GM23338 (cell line): ENCODE results near the gene TOX2. TPM values are rescaled to one million over a fixed set of nuclear protein-coding genes. Genes with fewer than 3 reads are reported as not detected.

Source experiments
- ATAC-seq: fragments of 200-7000 bp; cut with Tn5 transposase; 3 replicates; pipeline ENCODE4 v1.9.1; 2020
- DNase-seq: peaks from one replicate; pipeline ENCODE4 v3.0.0-alpha.2; 2015; ENCODE audit warnings: low spot score
- H2AFZ ChIP-seq: fragments of 200-600 bp; sonication (generic); 2 replicates; pipeline ENCODE4 v1.8.0; 2016; ENCODE audit warnings: antibody characterized with exemption, mild to moderate bottlenecking, moderate library complexity
- H3F3A ChIP-seq: fragments of 200-600 bp; sonication (generic); replicated peaks from 2 replicates; pipeline ENCODE4 v1.8.0; 2017; ENCODE audit warnings: antibody characterized with exemption, mixed run types, low read depth
- H3K27ac ChIP-seq: fragments of 200-600 bp; sonication (generic); 2 replicates; pipeline ENCODE4 v1.6.1; 2016; ENCODE audit warnings: low read depth
- H3K27me3 ChIP-seq: fragments of 200-600 bp; sonication (generic); 2 replicates; pipeline ENCODE4 v1.8.0; 2016; ENCODE audit warnings: mild to moderate bottlenecking, mixed run types, moderate library complexity; ENCODE audit not compliant: insufficient read depth
- H3K36me3 ChIP-seq: fragments of 200-600 bp; sonication (generic); 2 replicates; pipeline ENCODE4 v1.8.0; 2016; ENCODE audit warnings: mild to moderate bottlenecking; ENCODE audit not compliant: insufficient read depth
- H3K4me1 ChIP-seq: fragments of 200-600 bp; sonication (generic); 2 replicates; pipeline ENCODE4 v1.8.0; 2016; ENCODE audit warnings: mild to moderate bottlenecking, moderate library complexity; ENCODE audit not compliant: insufficient read depth
- H3K4me2 ChIP-seq: fragments of 200-600 bp; sonication (generic); 2 replicates; pipeline ENCODE4 v1.7.1; 2017; ENCODE audit warnings: mixed run types
- H3K4me3 ChIP-seq: fragments of 200-600 bp; sonication (generic); 2 replicates; pipeline ENCODE4 v1.6.1; 2016; ENCODE audit warnings: mixed run types
- H3K79me2 ChIP-seq: fragments of 200-600 bp; sonication (generic); replicated peaks from 2 replicates; pipeline ENCODE4 v1.8.0; 2017; ENCODE audit warnings: mild to moderate bottlenecking; ENCODE audit not compliant: insufficient read depth
- H3K9me2 ChIP-seq: fragments of 200-600 bp; sonication (generic); 2 replicates; pipeline ENCODE4 v1.8.0; 2017; ENCODE audit not compliant: insufficient read depth
- H4K20me1 ChIP-seq: fragments of 200-600 bp; sonication (generic); replicated peaks from 2 replicates; pipeline ENCODE4 v1.8.0; 2017; ENCODE audit warnings: mild to moderate bottlenecking; ENCODE audit not compliant: insufficient read depth
- H3K27ac Mint-ChIP-seq: 2 replicates; pipeline ENCODE4 v1.8.0; 2020; ENCODE audit warnings: inconsistent platforms, mild to moderate bottlenecking, moderate library complexity, mixed read lengths
- H3K27me3 Mint-ChIP-seq: 3 replicates; pipeline ENCODE4 v1.8.0; 2022; ENCODE audit warnings: low read depth, mild to moderate bottlenecking, moderate library complexity, mixed read lengths, inconsistent platforms; ENCODE audit not compliant: insufficient read depth, poor library complexity
- H3K36me3 Mint-ChIP-seq: 3 replicates; pipeline ENCODE4 v1.8.0; 2021; ENCODE audit warnings: low read depth, mild to moderate bottlenecking, inconsistent platforms, moderate library complexity, mixed read lengths
- H3K4me1 Mint-ChIP-seq: 3 replicates; pipeline ENCODE4 v1.8.0; 2020; ENCODE audit warnings: mild to moderate bottlenecking, inconsistent platforms, mixed read lengths
- H3K4me3 Mint-ChIP-seq: 3 replicates; pipeline ENCODE4 v1.8.0; 2021; ENCODE audit warnings: moderate library complexity, mild to moderate bottlenecking, inconsistent platforms, mixed read lengths
- H3K9me3 Mint-ChIP-seq: 3 replicates; pipeline ENCODE4 v1.8.0; 2020; ENCODE audit warnings: moderate library complexity, mild to moderate bottlenecking, inconsistent platforms, mixed read lengths
- CREB1 ChIP-seq: fragments of 250-450 bp; sonication (Bioruptor Pico); IDR thresholded peaks from 2 replicates; pipeline ENCODE4 v1.5.0; 2020; ENCODE audit warnings: low read depth, mild to moderate bottlenecking, moderate library complexity
- CTCF ChIP-seq, 2 experiments: fragments of 200-600 bp in 1 of 2; sonication (generic) in 1 of 2; conservative IDR thresholded peaks; 2 replicates each; pipeline versions ENCODE4 v1.5.1 to v1.6.1; 2016 to 2017; ENCODE audit warnings: antibody characterized with exemption in 2 of 2, low read depth in 2 of 2, mild to moderate bottlenecking in 2 of 2, moderate library complexity in 1 of 2
- EZH2 ChIP-seq: fragments of 200-600 bp; sonication (generic); IDR thresholded peaks from one replicate; pipeline ENCODE4 v1.8.0; 2017; ENCODE audit warnings: antibody characterized with exemption, mild to moderate bottlenecking, low read depth; ENCODE audit not compliant: unreplicated experiment
- JUNB ChIP-seq: IDR thresholded peaks from one replicate; pipeline ENCODE4 v1.6.1; 2016; ENCODE audit warnings: antibody characterized with exemption; ENCODE audit not compliant: unreplicated experiment
- POLR2AphosphoS5 ChIP-seq: IDR thresholded peaks from 2 replicates; pipeline ENCODE4 v1.6.1; 2016; ENCODE audit warnings: antibody characterized with exemption, low read depth
- REST ChIP-seq: IDR thresholded peaks from one replicate; pipeline ENCODE4 v1.6.1; 2018; ENCODE audit warnings: antibody characterized with exemption; ENCODE audit not compliant: unreplicated experiment
- polyA plus RNA-seq: library from polyadenylated mRNA; unstranded; fragments of >200 nt; fragmentation: Nextera tagmentation; extraction: Ambion mirVana; gene quantifications from 2 replicates; pipeline ENCODE4 v1.2.1, GENCODE V29; 2016
- total RNA-seq: library from RNA; depleted of rRNA; stranded (reverse); fragments of >200 nt; shearing (Covaris generic); gene quantifications from 2 replicates; pipeline ENCODE4 v1.2.3, GENCODE V29; 2014

TOX2 gene
- total and polyA plus RNA-seq, 2 experiments from 2014 or later, result 1.4 to 1.5 TPM

DNA sequence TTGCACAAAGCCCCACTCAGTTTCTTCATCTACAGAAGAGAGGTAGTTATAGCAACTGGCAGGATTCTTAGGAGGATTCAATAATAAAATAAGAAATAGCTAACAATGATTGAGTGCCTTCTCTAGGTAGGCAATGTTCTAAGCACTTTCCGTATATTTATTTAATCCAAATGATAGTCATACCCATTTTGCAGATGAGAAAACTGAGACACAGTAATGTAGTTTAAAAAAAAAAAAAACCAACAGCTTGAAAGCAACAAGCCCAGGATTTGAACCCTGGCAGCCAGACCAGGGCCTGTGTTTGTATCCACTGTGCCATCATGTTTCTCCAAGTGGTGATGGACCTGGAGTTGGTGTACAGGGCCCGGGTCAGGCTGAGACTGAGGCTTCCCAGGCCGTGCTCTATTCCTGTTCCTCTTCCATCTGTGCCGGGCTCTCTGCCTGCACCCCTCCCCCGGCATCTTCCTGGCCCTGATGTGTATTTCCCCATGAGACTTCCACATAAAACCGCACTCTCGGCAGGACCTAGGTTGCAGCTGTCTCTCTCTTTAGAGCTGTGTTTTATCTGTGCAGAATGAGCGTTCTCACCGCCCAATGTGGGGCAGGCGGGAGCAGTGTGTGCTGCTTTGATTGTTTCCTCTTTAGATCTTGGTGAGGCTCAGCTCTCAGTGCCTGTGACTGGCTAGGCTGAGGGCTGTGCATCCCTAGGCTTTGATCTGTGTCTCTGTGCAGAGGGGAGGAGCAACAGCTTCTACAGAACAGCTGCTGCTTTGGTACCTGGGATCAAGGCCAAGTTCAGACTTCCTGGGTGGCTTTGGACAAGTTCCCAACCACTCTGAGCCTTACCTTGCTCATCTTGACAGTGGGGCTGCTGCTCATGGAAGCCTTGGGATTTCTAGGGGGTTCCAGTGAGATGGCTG lies 49.5 kb downstream of the TOX2 start (continued):
- TF ChIP-seq CTCF (conservative IDR thresholded peaks at IDR 0.05; ENCODE audit: low read depth in 2 of 2) (no peak), CREB1 (CRISPR knock-in tag) (no peak), POLR2AphosphoS5 (no peak), REST (no peak)

DNA sequence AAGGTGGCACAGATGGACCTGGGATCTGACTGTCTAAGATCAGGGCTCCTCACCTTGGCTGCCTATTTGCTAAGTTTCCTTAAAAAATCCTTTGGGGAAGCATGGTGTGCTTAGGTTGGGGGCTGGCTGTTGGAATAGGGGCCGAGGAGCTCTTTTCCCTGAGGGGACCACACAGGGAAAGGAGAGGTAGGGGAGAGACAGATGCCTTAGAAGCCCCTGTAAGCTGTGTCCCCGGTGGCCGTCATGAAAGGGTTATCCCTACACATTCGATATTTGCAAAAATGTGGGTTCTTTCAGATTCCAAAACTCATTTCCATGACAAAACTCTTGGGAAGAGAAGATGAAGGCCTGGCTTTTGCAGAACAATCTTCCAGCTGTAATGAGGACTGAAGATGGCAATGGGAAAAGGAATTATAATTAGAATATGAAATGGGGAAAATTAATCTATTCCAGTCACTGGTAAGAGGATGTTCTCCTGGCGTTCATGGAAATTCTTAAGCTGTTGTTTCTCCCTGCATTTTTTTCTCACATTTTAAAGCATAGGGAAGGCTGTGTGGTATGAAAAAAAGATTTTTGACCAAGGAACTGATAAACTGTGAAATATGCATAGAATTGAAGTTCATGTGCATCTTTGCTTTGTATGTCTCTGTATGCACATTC lies 53.8 kb downstream of the TOX2 start:
- no peak for ATAC-seq

More for the DNA sequence above, 53.8 kb downstream of the TOX2 start:
- Histone ChIP-seq H3K4me3 (no peak overlapping the region), H3K36me3 (no peaks in the 10 kb centered on the region), H3K27me3 (no peaks in the 10 kb centered on the region), H3K4me1 (peaks cover 10% of the 10 kb centered on the region), H3K79me2 (no peaks in the 10 kb centered on the region), H4K20me1 (no peaks in the 10 kb centered on the region), H2AFZ (0 out of 2 replicates have a peak overlapping the region, but pooled peaks have one; percentile 43), H3F3A (no peaks in the 10 kb centered on the region), H3K27ac (no peak overlapping the region), H3K4me2 (peak overlapping the region; percentile 48; the same call in 1 of the 2 replicates), H3K9me2 (0 out of 2 replicates have a peak, but pooled peaks cover 3% of the 10 kb centered on the region)
- peaks cover 14% of the 10 kb centered on the region for H3K4me1 Mint-ChIP-seq
- no peak overlapping the region; the same call in 2 of the 3 replicates for H3K4me3 Mint-ChIP-seq
- H3K27ac Mint-ChIP-seq, result no peak overlapping the region
- H3K9me3 Mint-ChIP-seq, result no peaks in the 10 kb centered on the region
- no peak for DNase-seq
- H3K27me3 Mint-ChIP-seq, result peaks cover 5% of the 10 kb centered on the region
- no peaks in the 10 kb centered on the region for H3K36me3 Mint-ChIP-seq
- TF ChIP-seq JUNB (no peak), REST (no peak), EZH2 (no peak)
